Heart left ventricle (tissue), 13 donors: ENCODE results near the gene CPLANE2.

Experiments
- CTCF ChIP-seq, 12 donors: fragments of 200-600 bp; sonication (generic) in 4 of 12; IDR thresholded peaks; one replicate each; pipeline versions ENCODE4 v1.5.0 to v1.8.0; 2018 to 2022; ENCODE audit warnings: antibody characterized with exemption in 12 of 12, mild to moderate bottlenecking in 5 of 12
- POLR2A ChIP-seq, 2 donors: fragments of 450-650 bp; IDR thresholded peaks; one replicate each; pipeline ENCODE4 v1.6.1; 2017; ENCODE audit warnings: antibody characterized with exemption in 2 of 2, mild to moderate bottlenecking in 2 of 2, moderate library complexity in 2 of 2
- donor health status: ischemic (EF 13 %, LVEDD 7.1; RV severe dilation, severe dysfunction).
- donor health status: DM: no; HTN: yes; CAD: no.
- donor health status: DM: no; HTN: no; CAD: no.
- donor health status: ischemic (EF 25% LVEDD 6.9; RV normal size, moderate dysfunction).
- donor health status: ischemic (EF 25% LVEDD 5.7; RV mildly dilated, moderate dysfunction).
- donor health status: ischemic (EF 35%, LVEDD 5.7; RV mildly dilated, moderate dysfunction).
- donor health status: nonischemic (EF 11% LVEDD 7.7; RV severe dilation, severe dysfunction).
- donor health status: DM: yes; HTN: yes; CAD: no.
- donor health status: PGD.
- donor health status: ischemic (EF 29% LVEDD 5.4; RV normal size, mild dysfunction).
- donor health status: nonischemic (EF 23%, LVEDD 6.1; RV moderate dilation, normal function).

GRCh38 chr1:16189003-16189402 lies 48.0 kb downstream of the CPLANE2 start:
- TF ChIP-seq CTCF (IDR thresholded peaks at IDR 0.05) (no peak), POLR2A (IDR thresholded peaks at IDR 0.05) (no peak)
